GM12872 (cell line): ENCODE data around the gene C19orf81.

Source experiments
- CTCF ChIP-seq: IDR thresholded peaks from 3 replicates; pipeline ENCODE4 v1.5.1; 2011; ENCODE audit warnings: low read depth, mild to moderate bottlenecking, low read length, moderate library complexity; ENCODE audit not compliant: insufficient read depth

Gene C19orf81

GRCh38 chr19:50693064-50693975, 44.1 kb downstream of the C19orf81 start:
- TF ChIP-seq CTCF = no peak

- no peak for TF ChIP-seq CTCF
Observed at GRCh38 chr19:50694815-50695145, 45.5 kb downstream of the C19orf81 start.

GRCh38 chr19:50695251-50696093, 46.2 kb downstream of the C19orf81 start:
- TF ChIP-seq CTCF = no peak

- TF ChIP-seq CTCF = no peak
Observed at GRCh38 chr19:50696094-50696483, 46.8 kb downstream of the C19orf81 start.

- no peak for TF ChIP-seq CTCF
Observed at GRCh38 chr19:50697414-50698124, 48.3 kb downstream of the C19orf81 start.

- TF ChIP-seq CTCF = no peak
Observed at GRCh38 chr19:50701367-50701985, 52.2 kb downstream of the C19orf81 start.
